SK-N-DZ (cell line): ENCODE data around the gene TET1. TPM values are rescaled to one million over a fixed set of nuclear protein-coding genes. Genes with fewer than 3 reads are reported as not detected.
"Not testable (repeated sequence)": the region's sequence is repeated elsewhere in the genome, so short reads cannot be mapped to it uniquely, and the experiment has no call there.

Experiments used
- DNase-seq: peaks from one replicate; pipeline ENCODE4 v3.0.0-alpha.2; 2015; ENCODE audit warnings: low spot score
- polyA plus RNA-seq, 2 experiments: library from polyadenylated mRNA; depleted of rRNA; stranded (reverse); fragments of >200 nt; gene quantifications; 2 replicates each; pipeline ENCODE4 v1.2.3, GENCODE V29; 2014

The TET1 gene
- polyA plus RNA-seq (2014; cell fraction: cytosol; rRNA removed): 5.5 and 5.9 TPM in 2 replicates
- polyA plus RNA-seq (2014; cell fraction: nucleus; rRNA removed): 4.0 and 7.0 TPM in 2 replicates

DNA sequence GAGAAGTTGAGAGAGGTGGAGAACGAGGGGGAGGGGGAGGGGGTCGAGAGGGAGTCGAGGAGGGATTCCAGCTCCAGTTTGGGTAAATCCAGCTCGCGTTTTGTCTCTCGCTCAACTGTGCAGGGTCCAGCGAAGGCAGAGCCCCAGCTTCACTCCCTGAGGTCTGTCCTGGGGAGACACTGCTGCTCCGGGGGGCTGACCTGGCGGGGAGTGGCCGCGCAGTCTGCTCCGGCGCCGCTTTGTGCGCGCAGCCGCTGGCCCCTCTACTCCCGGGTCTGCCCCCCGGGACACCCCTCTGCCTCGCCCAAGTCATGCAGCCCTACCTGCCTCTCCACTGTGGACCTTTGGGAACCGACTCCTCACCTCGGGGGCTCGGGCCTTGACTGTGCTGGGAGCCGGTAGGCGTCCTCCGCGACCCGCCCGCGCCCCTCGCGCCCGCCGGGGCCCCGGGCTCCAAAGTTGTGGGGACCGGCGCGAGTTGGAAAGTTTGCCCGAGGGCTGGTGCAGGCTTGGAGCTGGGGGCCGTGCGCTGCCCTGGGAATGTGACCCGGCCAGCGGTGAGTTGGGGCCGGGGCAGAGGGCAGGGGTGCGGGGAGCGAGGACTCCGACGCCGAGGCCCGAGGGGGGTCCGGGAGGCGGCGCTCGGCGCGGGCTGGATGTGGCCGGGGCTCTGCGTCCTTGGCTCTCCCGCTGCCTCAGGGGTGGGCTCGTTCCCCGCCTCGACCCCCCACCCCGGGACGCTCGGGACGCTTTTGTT, at the start of gene TET1:
TET1 (plus strand) TSS at position 152 of the 757 bp plus-strand sequence. CDS start 12,002 bp downstream, outside the sequence.
- DNase-seq: peak; percentile 81

GRCh38 chr10:68516216-68516615, 43.9 kb upstream of the TET1 start:
- not testable (repeated sequence) for DNase-seq

- no peak for DNase-seq
Observed at GRCh38 chr10:68516766-68517165, 43.4 kb upstream of the TET1 start.

DNA sequence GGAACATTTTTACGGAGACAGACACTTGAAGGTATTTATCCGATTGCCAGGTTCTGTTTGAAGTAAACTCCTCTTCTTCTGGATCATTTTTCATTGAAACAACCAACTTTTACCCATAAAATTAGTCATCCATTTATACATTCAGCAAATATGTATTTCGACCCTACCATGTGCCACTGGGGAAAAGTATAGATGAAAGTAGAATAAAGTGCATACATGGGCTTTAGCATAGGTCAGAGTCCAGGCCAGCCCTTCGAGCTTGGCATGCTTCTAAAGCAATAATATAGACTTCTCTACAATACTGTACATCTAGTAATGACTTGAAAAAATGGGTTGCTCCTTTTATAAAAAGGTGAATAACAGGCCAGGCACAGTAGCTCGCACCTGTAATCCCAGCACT, 42.9 kb upstream of the TET1 start:
- DNase-seq: no peak

DNA sequence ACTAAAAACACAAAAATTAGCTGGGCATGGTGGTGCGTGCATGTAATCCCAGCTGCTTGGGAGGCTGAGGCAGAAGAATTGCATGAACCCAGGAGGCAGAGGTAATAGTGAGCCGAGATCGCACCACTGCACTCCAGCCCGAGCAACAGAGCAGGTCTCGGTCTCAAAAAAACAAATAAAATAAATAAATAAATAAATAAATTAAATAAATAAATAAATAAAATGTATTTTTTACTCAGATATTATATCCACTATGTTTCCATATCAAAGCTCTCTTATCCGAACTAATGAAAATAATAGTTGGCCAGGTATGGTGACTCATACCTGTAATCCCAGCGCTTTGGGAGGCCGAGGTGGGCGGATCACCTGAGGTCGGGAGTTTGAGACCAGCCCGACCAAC, 41.5 kb upstream of the TET1 start:
- DNase-seq: not testable (repeated sequence)

- DNase-seq: not testable (repeated sequence)
Observed at GRCh38 chr10:68525490-68526038, 34.6 kb upstream of the TET1 start.

DNA sequence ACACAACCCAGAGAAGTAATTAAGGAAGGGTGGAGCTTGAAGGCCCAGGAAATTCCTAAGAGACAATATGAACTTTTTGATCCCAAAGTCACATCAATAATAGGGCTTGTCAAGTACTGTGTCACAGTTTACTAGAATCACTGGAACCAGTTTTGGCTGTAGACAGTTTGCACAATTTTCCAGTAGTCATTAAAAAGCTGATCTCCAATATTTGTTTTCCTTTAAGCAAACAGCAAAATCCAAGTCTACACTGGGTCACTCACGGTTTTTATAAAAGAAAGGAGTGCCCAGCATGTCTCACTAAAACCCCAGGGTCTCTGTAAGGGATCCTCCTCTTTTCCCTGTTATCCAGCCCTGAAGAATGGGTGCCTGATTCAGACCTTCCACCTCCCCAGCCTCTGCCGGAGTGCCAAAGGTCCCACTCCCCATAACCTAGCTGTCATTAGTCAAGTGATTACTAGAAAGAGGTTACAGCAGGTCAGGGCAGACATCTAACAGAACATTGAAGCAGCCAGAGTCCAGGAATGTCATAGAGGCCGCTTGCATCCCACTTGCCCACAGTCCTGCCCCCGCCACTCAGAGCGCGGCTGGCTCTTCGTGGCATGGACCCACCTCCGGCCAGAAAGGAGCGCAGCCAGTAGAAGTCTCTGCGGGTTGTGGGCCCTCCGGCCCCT, 33.4 kb upstream of the TET1 start:
- no peak for DNase-seq

- DNase-seq: no peak
Observed at GRCh38 chr10:68536973-68537372, 23.2 kb upstream of the TET1 start.

GRCh38 chr10:68537796-68538195, 22.3 kb upstream of the TET1 start:
- DNase-seq: no peak

GRCh38 chr10:68543004-68543918, 16.9 kb upstream of the TET1 start:
- no peak for DNase-seq

DNA sequence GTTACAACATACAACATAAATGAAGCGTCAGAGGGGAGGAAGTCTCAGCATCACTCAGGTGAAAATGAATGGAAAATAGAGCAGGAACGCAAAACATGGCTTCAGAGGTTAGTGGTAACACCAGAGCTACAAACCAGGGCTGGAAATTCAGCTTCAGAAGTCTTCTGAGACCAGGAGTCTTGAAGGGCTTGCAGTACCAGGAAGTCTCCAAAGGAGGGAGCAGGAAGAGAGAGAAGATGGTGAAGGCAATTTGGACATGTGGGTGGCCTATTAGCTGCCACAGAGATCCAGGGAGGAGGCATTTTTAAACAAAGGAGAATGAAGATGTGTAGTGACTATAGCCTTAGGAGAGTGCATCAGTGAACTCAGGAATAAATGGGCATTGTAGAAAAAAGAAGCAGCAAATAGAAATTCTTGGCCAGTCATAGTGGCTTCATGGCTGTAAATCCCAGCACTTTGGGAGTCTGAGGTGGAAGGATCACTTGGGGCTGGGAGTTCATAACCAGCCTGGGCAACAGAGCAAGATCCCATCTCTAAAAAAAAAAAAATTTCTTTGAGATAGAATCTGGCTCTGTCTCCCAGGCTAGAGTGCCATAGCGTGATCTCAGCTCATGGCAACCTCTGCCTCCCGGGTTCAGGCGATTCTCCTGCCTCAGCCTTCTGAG, 9.3 kb upstream of the TET1 start:
- peak; percentile 85 for DNase-seq

GRCh38 chr10:68553138-68553537, 7.0 kb upstream of the TET1 start:
- DNase-seq: no peak

GRCh38 chr10:68553599-68553998, 6.5 kb upstream of the TET1 start:
- peak; percentile 72 for DNase-seq

GRCh38 chr10:68558478-68558877, 1.7 kb upstream of the TET1 start:
- no peak for DNase-seq

DNA sequence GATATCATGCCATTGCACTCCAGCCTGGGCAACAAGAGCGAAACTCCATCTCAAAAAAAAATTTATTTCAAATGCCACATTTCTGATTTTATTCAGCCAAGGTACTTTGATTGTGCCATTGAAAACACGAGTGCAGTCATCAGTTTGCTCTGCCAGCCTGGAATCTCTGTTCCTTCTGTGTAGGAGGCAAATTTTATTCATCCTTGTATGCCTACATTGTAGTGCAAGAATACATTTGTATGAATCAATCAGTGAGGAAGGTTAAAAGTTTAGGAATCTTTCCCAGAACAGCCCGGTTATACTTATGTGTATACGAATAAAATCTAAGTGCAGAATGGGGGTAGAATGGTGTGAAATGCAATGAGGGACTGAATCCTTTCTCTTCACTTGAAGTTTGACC, 886 bp upstream of the TET1 start:
- DNase-seq: no peak

- DNase-seq: no peak
Observed at GRCh38 chr10:68559841-68560185, 324 bp upstream of the TET1 start.

- DNase-seq: peak; percentile 53
Observed at GRCh38 chr10:68560943-68561864, 1.1 kb downstream of the TET1 start.

GRCh38 chr10:68561865-68562649, 1.9 kb downstream of the TET1 start:
- peak; percentile 32 for DNase-seq
